Epidermal melanocyte (primary cell): ENCODE data around the gene ISG15.

ENCODE experiments used
- DNase-seq: peaks from one replicate; pipeline ENCODE4 v3.0.0; 2011; ENCODE audit warnings: low spot score; ENCODE audit not compliant: insufficient read length

ISG15 gene

GRCh38 chr1:1059494-1060280 is 46.4 kb downstream of the ISG15 start:
- DNase-seq: peak; percentile 98

GRCh38 chr1:1060281-1061000 is 47.1 kb downstream of the ISG15 start:
- no peak for DNase-seq

GRCh38 chr1:1061682-1062345 is 48.5 kb downstream of the ISG15 start:
- DNase-seq: no peak

GRCh38 chr1:1062348-1063163 is 49.3 kb downstream of the ISG15 start:
- DNase-seq: no peak

- no peak for DNase-seq
Measured at GRCh38 chr1:1063261-1063944, 50.1 kb downstream of the ISG15 start.
